GM20431 (cell line): Measurements from ENCODE around the gene TNFRSF6B.
"Not testable (repeated sequence)": the region's sequence is repeated elsewhere in the genome, so short reads cannot be mapped to it uniquely, and the experiment has no call there.

Experiments used
- in situ Hi-C: fragments of 300-500 bp; cut with MseI, MboI; formaldehyde crosslinking; loops from one replicate; pipeline ENCODE4 v1.15.0; 2020; ENCODE audit warnings: low sequenced_read_pairs; ENCODE audit not compliant: unreplicated experiment

The TNFRSF6B gene

GRCh38 chr20:63661959-63662812 is 34.3 kb upstream of the TNFRSF6B start:
- in situ Hi-C loops: no loop called here

- in situ Hi-C loops: no loop called here
Measured at GRCh38 chr20:63662813-63663189, 33.7 kb upstream of the TNFRSF6B start.

- in situ Hi-C loops: no loop called here
Measured at GRCh38 chr20:63663332-63664066, 33.0 kb upstream of the TNFRSF6B start.

GRCh38 chr20:63664143-63664851 is 32.2 kb upstream of the TNFRSF6B start:
- in situ Hi-C loops: no loop called here

GRCh38 chr20:63664861-63665594 is 31.4 kb upstream of the TNFRSF6B start:
- in situ Hi-C loops: no loop called here

GRCh38 chr20:63665708-63666107 is 30.7 kb upstream of the TNFRSF6B start:
- in situ Hi-C loops: no loop called here

- in situ Hi-C loops: no loop called here
Measured at GRCh38 chr20:63667858-63668257, 28.6 kb upstream of the TNFRSF6B start.

GRCh38 chr20:63668351-63668750 is 28.1 kb upstream of the TNFRSF6B start:
- in situ Hi-C loops: no loop called here

GRCh38 chr20:63671695-63672094 is 24.8 kb upstream of the TNFRSF6B start:
- in situ Hi-C loops: not testable (repeated sequence)

- in situ Hi-C loops: no loop called here
Measured at GRCh38 chr20:63672666-63673065, 23.8 kb upstream of the TNFRSF6B start.

- in situ Hi-C loops: no loop called here
Measured at GRCh38 chr20:63673951-63674350, 22.5 kb upstream of the TNFRSF6B start.

- in situ Hi-C loops: no loop called here
Measured at GRCh38 chr20:63675681-63676368, 20.6 kb upstream of the TNFRSF6B start.

- in situ Hi-C loops: no loop called here
Measured at GRCh38 chr20:63678071-63678470, 18.4 kb upstream of the TNFRSF6B start.

GRCh38 chr20:63678667-63679465 is 17.6 kb upstream of the TNFRSF6B start:
- in situ Hi-C loops: no loop called here

GRCh38 chr20:63679799-63680305 is 16.6 kb upstream of the TNFRSF6B start:
- in situ Hi-C loops: no loop called here

- in situ Hi-C loops: no loop called here
Measured at GRCh38 chr20:63680427-63680826, 16.0 kb upstream of the TNFRSF6B start.

GRCh38 chr20:63680857-63681608 is 15.4 kb upstream of the TNFRSF6B start:
- in situ Hi-C loops: no loop called here

- in situ Hi-C loops: no loop called here
Measured at GRCh38 chr20:63681609-63682142, 14.8 kb upstream of the TNFRSF6B start.
